ENCODE data around the gene EFS.
A peak's percentile ranks its signal among the peaks of the same experiment; 100 is the strongest.

Gene EFS

DNA sequence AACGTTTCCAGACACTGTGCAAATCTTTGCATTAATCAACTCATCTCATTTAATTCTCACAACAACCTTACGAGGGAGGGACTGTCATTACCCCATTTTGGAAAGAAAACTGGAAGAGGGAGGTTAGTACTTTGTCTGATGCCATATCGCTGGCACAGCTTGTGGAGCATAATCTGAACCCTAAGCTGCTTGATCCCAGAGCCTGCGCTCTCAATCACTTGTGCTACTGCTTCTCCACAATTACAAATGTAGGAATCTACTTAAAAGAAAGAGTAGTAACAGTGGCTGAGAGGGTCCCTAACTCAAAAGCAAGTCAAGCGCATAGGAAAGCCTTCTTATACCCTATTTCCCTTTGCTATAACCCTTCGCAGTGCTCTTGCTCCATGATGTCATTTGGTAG lies 3.2 kb downstream of the EFS start:
- Histone ChIP-seq H3K36me3 (peaks cover 59% of the 10 kb centered on the region), H3K9me3 (ENCODE audit: severe bottlenecking) (no peaks in the 10 kb centered on the region), H3K4me3 (ENCODE audit: low read depth, low read length) (no peak overlapping the region), H3K27ac (peak overlapping the region; percentile 22), H3K27me3 (ENCODE audit: insufficient read depth, low read depth, severe bottlenecking) (no peaks in the 10 kb centered on the region)
- TF ChIP-seq, protein P1, sequence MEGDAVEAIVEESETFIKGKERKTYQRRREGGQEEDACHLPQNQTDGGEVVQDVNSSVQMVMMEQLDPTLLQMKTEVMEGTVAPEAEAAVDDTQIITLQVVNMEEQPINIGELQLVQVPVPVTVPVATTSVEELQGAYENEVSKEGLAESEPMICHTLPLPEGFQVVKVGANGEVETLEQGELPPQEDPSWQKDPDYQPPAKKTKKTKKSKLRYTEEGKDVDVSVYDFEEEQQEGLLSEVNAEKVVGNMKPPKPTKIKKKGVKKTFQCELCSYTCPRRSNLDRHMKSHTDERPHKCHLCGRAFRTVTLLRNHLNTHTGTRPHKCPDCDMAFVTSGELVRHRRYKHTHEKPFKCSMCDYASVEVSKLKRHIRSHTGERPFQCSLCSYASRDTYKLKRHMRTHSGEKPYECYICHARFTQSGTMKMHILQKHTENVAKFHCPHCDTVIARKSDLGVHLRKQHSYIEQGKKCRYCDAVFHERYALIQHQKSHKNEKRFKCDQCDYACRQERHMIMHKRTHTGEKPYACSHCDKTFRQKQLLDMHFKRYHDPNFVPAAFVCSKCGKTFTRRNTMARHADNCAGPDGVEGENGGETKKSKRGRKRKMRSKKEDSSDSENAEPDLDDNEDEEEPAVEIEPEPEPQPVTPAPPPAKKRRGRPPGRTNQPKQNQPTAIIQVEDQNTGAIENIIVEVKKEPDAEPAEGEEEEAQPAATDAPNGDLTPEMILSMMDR (IDR thresholded peaks at IDR 0.05; ENCODE audit: low read depth, low read length): no peak
- DNase-seq: peak; percentile 45

DNA sequence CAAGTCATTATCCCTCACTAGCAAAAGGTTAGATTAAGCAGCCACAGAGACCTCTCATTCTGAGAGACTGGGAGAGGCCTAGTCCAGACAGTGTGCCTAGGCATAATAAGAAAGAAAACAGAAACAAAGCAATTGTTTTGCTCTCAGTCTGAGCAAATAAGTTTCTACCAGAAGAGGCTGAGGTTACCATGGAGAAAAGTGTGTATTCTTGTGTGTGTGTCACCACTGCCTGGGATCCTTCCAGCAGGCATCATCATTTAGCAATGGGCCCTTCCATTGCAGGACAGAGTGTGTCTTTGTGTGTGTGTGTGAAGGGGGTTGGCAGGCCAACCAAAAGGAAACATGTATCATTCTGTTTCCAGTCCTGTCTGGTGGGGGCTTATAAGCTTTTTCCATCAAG lies 3.7 kb downstream of the EFS start:
- H3K36me3 ChIP-seq: peaks cover 63% of the 10 kb centered on the region
- H3K27me3 ChIP-seq (ENCODE audit: insufficient read depth, low read depth, severe bottlenecking): no peaks in the 10 kb centered on the region
- peak overlapping the region; percentile 7 for H3K27ac ChIP-seq

DNA sequence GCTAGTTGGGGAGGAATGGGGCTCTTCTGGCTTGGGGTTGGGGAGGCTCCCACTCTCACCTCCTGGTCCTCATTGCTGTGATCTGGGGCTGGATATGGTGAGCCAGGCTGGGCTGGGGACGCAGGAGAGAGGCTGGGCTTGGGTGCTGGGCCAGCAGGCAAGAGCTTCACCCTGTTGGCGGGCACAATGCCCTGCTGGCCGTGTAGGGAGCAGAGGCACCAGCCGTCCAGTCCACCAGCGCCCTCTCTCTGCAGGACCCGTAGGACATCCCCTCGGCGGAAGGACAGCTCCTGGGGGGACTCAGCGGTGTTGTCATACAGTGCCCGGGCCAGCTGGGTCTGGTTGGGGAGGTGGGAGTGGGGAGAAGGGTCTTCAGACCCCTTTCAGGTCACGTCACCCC lies 4.5 kb downstream of the EFS start:
- 0 out of 2 replicates have a peak overlapping the region, but pooled peaks have one; percentile 10 for H3K27ac ChIP-seq
- TF ChIP-seq, protein P1 (IDR thresholded peaks at IDR 0.05; ENCODE audit: low read depth, low read length): peak; percentile 49
- H3K27me3 ChIP-seq (ENCODE audit: insufficient read depth, low read depth, severe bottlenecking): no peaks in the 10 kb centered on the region
- peaks cover 66% of the 10 kb centered on the region for H3K36me3 ChIP-seq
- peak; percentile 35 for DNase-seq
- H3K9me3 ChIP-seq (ENCODE audit: severe bottlenecking): no peaks in the 10 kb centered on the region
- no peak overlapping the region for H3K4me3 ChIP-seq (ENCODE audit: low read depth, low read length)

More for the DNA sequence above, 3.7 kb downstream of the EFS start:
- Histone ChIP-seq H3K4me3 (ENCODE audit: low read depth, low read length) (no peak overlapping the region), H3K9me3 (ENCODE audit: severe bottlenecking) (no peaks in the 10 kb centered on the region)
- DNase-seq: no peak
- TF ChIP-seq, protein P1 (IDR thresholded peaks at IDR 0.05; ENCODE audit: low read depth, low read length): no peak

DNA sequence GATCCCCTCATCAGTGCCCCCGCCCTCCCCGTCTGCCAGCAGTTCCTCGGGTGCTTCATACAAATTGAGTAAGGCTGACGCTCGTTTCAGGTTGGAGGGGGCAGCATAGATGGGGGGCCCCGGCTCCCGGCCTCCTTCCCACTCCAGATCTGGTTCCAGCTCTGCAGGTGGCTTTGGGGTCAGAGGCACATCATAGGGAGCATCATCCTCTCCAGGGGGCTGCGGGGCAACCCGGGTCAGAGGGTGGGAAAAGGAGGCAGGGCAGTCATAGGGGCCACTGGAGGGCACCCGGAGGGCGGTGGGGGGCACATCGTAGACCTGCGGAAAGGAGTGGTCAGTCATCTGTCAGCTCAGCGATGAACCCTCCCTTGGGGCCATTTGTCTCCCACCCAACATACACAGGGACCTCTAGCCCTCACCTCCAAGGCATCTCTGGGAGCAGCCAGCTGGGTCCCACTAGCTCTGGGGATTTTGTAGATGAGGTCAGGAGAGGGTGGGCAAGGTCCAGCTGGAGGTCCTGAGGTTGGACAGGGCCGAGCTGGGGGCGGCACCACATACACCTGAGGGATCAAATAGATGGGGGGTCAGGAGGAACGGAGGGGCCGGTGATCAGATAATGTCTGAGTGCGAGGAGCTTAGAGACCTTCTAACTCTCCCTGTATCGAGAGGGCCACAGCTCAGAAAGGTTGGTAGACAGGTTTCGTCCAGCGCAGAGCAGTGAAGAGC lies 5.1 kb downstream of the EFS start:
- 0 out of 2 replicates have a peak overlapping the region, but pooled peaks have one; percentile 10 for H3K27ac ChIP-seq
- H3K4me3 ChIP-seq (ENCODE audit: low read depth, low read length): no peak overlapping the region
- H3K36me3 ChIP-seq: peaks cover 68% of the 10 kb centered on the region
- no peaks in the 10 kb centered on the region for H3K27me3 ChIP-seq (ENCODE audit: insufficient read depth, low read depth, severe bottlenecking)
- TF ChIP-seq, protein P1 (IDR thresholded peaks at IDR 0.05; ENCODE audit: low read depth, low read length): no peak
- no peaks in the 10 kb centered on the region for H3K9me3 ChIP-seq (ENCODE audit: severe bottlenecking)
- DNase-seq: no peak

DNA sequence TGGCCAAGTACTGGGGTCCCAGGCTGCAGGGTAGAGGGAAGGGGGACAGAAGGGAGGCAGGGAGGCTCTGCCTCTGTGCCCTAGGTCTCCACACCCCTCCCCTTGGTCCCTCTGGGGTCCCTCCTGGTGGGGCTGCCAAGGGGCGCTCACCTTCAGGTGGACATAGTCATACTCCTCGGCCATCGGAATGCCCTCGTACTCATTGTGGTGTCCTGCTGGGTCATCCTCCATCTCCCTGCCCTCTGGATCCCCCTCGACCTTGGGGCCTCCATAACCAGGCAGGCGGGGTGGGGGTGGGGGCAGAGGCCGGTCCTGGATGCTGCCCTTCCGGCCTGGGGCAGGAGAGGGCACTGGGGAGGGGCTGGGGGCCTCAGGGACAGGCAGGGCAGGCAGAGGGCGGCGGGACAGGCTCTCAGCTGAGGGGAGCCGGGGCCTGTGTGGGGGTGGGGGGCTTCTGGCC lies 5.8 kb downstream of the EFS start:
- Histone ChIP-seq H3K9me3 (ENCODE audit: severe bottlenecking) (no peaks in the 10 kb centered on the region), H3K36me3 (peaks cover 65% of the 10 kb centered on the region), H3K4me3 (ENCODE audit: low read depth, low read length) (no peak overlapping the region), H3K27ac (peak overlapping the region; percentile 45), H3K27me3 (ENCODE audit: insufficient read depth, low read depth, severe bottlenecking) (no peaks in the 10 kb centered on the region)
- DNase-seq: no peak
- TF ChIP-seq, protein P1 (IDR thresholded peaks at IDR 0.05; ENCODE audit: low read depth, low read length): no peak

Measured in WERI-Rb-1 (cell line).